ENCODE data around the gene FBXO17. TPM values are rescaled to one million over a fixed set of nuclear protein-coding genes. Genes with fewer than 3 reads are reported as not detected.

The FBXO17 gene
- total RNA-seq, 1 experiment from 2014 or later: 26.3 TPM

GRCh38 chr19:38918526-38918925 lies 57.0 kb downstream of the FBXO17 start:
- DNase-seq (ENCODE audit: low read depth): no peak

DNA sequence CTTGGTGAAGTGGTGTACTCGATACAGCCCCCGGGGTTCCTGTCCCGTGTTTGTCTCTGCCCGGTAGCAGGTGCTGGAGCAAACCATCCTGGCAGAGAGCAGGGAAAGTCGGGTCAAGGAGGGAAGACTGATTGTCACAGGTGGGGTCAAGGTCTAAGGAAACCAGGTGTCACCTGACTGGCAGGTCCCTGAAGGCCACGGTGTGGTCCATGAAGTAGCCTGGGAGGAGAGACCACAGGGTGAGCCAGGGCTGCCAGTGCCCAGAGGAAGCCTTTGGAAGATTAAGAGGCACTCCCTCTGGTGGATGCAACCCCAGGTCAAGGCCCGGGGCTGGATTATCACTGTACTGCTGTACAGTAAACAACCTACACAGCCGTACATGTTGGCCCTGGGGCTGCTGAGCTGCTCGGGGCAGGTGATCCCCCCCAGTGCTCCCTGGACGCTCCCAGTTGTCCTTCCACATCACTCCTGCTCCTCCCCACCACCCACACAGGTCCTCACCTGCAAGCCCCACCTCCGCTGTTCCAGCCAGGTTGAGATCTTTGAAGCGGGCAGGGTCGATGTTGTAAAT lies 57.5 kb downstream of the FBXO17 start:
- peak; percentile 11 for DNase-seq (ENCODE audit: low read depth)

DNA sequence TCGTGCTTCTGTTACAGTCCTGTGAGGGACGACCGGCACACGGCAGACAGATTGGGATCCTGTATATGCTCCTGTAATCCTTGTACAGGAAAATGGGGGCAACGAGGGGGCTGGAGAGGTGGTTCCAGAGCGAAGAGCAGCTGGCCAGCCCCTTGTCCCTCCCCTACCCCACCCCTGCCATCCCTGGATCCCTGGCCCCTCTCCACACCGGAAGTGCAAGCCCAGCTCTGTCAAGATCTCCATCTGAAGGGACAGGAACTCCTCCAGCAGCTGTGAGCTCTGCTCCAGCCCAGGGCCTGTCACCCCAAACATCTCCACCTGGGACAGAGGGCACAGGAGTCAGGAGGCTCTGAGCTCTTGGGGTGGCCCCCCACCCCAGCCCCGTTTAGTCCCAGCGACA lies 58.0 kb downstream of the FBXO17 start:
- no peak for DNase-seq (ENCODE audit: low read depth)

DNA sequence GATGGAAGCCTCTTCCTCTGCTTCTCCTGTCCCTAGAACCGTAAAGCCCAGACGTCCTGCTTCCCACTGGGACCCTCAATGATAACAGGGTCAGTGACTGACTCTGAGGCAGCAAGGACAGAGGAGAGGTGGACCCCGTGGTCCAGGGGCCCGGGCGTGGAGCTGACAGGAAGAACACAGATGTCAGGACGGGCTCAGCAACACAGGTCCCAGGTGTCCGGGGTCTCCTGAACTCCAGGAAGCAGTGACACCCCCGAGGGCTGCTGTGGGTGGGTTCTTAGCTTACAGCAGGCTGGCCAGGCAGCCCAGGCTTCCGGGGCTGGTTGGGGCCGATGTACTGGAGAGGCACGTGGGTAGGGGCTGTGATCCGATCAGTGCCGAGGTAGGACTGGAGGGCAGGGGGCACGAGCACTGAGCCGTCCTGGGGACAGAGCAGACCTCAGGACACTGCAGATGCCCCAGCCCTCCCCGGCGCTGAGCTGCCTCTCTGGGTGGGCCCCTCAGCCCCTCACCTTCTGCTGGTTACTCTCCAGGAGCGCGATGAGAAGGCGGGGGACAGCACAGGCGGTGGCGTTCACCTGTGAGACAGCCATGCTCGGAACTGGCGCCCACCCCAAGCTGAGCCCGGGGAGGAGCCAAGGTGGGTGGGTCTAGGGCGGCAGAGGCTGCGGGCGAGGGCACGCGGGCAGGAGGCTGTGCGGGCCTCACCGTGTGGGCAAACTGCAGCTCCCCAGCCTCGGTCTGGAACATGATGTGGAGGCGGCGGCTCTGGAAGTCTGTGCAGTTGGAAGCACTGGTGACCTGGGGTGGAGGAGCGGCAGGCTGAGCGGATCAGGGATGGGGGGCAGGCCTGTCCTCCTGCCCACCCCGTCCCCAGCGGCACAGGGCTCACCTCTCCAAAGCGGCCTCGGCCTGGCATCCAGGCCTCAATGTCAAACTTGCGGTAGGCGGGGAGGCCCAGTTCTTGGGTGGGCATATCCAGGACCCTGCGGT lies 59.9 kb downstream of the FBXO17 start:
- DNase-seq (ENCODE audit: low read depth): no peak

- DNase-seq (ENCODE audit: low read depth): no peak
These were observed 61.6 kb downstream of the FBXO17 start for GRCh38 chr19:38913958-38914357.

- DNase-seq (ENCODE audit: low read depth): no peak
These were observed 62.7 kb downstream of the FBXO17 start for GRCh38 chr19:38912600-38913514.

- no peak for DNase-seq (ENCODE audit: low read depth)
These were observed 64.0 kb downstream of the FBXO17 start for GRCh38 chr19:38911388-38912001.

- no peak for DNase-seq (ENCODE audit: low read depth)
These were observed 65.1 kb downstream of the FBXO17 start for GRCh38 chr19:38910488-38910887.

GRCh38 chr19:38908911-38909310 lies 66.6 kb downstream of the FBXO17 start:
- no peak for DNase-seq (ENCODE audit: low read depth)

DNA sequence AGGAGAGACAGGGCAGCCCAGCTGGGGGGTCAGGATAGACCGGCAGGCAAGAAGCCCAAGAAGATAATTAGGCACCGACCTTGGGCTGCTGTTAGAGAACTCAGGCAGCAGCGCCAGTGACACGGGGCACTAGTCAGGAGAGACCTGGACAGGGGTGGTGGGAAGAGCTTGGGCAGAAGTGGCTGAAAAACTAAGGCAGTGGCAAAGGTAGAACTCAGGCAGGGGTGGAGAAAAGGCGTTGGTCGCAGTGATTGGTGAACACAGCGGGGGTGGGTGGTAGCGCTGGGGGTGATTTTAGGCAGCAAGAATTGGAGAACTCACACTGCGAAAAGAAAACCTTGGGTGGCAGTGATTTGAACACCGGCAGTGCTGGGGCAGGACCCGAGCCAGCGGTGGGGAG lies 67.9 kb downstream of the FBXO17 start:
- DNase-seq (ENCODE audit: low read depth): no peak

- DNase-seq (ENCODE audit: low read depth): no peak
These were observed 68.3 kb downstream of the FBXO17 start for GRCh38 chr19:38907227-38907626.

- no peak for DNase-seq (ENCODE audit: low read depth)
These were observed 69.9 kb downstream of the FBXO17 start for GRCh38 chr19:38905620-38906019.

GRCh38 chr19:38904581-38905539 lies 70.7 kb downstream of the FBXO17 start:
- no peak for DNase-seq (ENCODE audit: low read depth)

DNA sequence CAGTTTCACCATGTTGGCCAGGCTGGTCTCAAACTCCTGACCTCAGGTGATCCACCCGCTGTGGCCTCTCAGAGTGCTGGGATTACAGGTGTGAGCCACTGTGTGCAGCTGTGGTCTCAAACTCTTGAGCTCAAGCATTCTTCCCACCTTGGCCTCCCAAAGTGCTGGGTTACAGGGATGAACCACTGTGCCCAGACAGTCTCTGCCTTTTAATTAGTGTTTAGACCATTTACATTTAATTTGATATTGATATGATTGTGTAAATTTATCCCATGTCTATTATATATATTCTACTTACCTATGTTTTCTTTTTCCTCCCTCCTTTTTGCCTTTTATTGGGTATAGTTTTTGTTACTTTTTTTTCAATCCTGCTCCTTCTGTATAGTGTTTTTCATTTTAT lies 73.9 kb downstream of the FBXO17 start:
- DNase-seq (ENCODE audit: low read depth): no peak

GRCh38 chr19:38900743-38901190 lies 74.8 kb downstream of the FBXO17 start:
- DNase-seq (ENCODE audit: low read depth): no peak

GRCh38 chr19:38900202-38900629 lies 75.3 kb downstream of the FBXO17 start:
- DNase-seq (ENCODE audit: low read depth): no peak

DNA sequence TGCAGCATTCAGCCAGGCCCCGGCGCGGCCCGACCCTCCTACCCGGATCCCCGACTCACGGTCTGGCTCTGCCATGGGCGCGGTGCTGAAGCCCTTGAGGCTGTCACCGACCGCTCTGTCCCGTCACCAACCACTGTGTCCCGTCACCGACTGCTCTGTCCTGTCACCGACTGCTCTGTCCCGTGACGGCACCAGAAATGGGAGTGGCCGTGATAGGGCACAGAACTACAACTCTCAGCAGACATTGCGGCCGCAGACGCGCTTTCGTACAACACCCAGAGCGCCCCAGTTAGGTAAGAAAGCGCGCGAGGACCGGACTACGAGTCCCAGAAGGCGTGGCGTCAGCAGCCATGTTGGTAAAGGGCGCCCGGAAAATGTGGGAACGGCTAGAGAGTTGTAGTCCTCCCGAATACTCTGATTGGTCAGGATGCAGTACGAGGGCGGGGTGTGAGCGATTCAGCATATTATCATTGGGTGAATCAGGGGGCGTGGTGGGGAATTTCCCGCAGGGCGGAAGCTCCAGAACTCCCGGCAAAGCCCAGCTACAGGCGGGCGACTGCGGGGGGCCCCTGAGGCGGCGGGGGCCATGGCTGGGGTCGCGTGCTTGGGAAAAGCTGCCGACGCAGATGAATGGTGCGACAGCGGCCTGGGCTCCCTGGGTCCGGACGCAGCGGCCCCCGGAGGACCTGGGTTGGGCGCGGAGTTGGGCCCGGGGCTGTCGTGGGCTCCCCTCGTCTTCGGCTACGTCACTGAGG lies 75.9 kb downstream of the FBXO17 start, which contains the start of the genes NFKBIB and SIRT2:
NFKBIB (plus strand) TSS at position 523 of the 755 bp plus-strand sequence; CDS start at position 587, 64 bp downstream.
SIRT2 (minus strand) TSS at position 172 of the 755 bp plus-strand sequence; CDS start at position 75, 97 bp downstream.
- peak; percentile 100 for DNase-seq (ENCODE audit: low read depth)

DNA sequence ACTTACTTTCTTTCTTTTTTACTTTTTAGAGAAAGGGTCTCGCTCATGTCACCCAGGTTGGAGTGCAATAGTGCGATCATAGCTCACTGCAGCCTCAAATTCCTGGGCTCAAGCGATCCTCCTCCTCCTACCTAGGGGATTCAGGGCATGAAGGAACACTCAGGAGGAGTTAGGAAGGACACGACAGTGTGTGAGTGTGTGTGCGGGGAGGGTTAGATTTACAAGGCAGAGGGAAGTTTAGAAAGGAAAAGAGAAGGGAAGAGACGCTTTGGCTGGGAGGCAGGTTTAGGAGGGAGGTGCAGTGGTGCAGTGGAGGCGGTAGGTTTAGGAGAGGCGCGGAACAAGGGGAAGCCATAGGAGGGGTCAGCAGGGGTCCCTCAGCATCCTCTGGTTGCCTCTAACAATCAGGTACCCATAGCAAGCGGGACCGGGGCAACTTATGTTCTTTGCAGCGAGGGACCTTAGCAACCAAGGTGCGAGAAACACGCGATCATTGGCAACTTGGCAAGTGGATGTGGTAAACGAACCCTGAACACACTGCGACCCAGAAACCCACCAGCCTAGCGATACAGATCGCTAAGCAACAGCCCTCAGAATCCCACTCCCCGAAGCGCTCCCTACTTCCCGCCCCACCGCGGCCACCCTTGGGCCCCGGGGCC lies 76.6 kb downstream of the FBXO17 start:
- DNase-seq (ENCODE audit: low read depth): peak; percentile 26
